SK-N-SH (cell line): ENCODE results near the gene ZNF541. TPM values are rescaled to one million over a fixed set of nuclear protein-coding genes. Genes with fewer than 3 reads are reported as not detected.

ENCODE experiments used
- CTCF ChIA-PET: fragments of 300-600, 350-600 bp; formaldehyde crosslinking; extraction: SDS; loops from one replicate; lab custom pipeline; 2021; lab: Yijun Ruan, JAX
- POLR2A ChIA-PET: fragments of 350-600 bp; sonication (Branson Sonifier 250); formaldehyde crosslinking; extraction: SDS; loops from one replicate; lab custom pipeline; 2020; ENCODE audit warnings: antibody characterized with exemption, inconsistent platforms; lab: Yijun Ruan, JAX
- DNase-seq: peaks from one replicate; pipeline ENCODE4 v3.0.0; 2012
- H2AFZ ChIP-seq: fragments of 200-600 bp; sonication (generic); 2 replicates; pipeline ENCODE4 v1.8.1; 2016; ENCODE audit warnings: antibody characterized with exemption, mild to moderate bottlenecking, low read depth
- H3F3A ChIP-seq: fragments of 200-600 bp; sonication (generic); replicated peaks from 2 replicates; pipeline ENCODE3; 2016; ENCODE audit warnings: antibody characterized with exemption, mild to moderate bottlenecking; ENCODE audit not compliant: insufficient read depth
- H3K27ac ChIP-seq, 2 experiments: fragments of 200-500 bp in 1 of 2; fragments of 200-600 bp in 1 of 2; sonication (Bioruptor generic) in 1 of 2; sonication (generic), shearing (Covaris generic) in 1 of 2; 2 replicates each; pipeline versions ENCODE4 v1.5.1 to v1.6.1; 2014 to 2016; ENCODE audit warnings: low read depth in 2 of 2, inconsistent platforms in 1 of 2, low read length in 1 of 2, mild to moderate bottlenecking in 1 of 2, mixed read lengths in 1 of 2
- H3K27me3 ChIP-seq: fragments of 200-600 bp; sonication (generic), shearing (Covaris generic); 2 replicates; pipeline ENCODE4 v1.6.1; 2016; ENCODE audit warnings: mixed run types; ENCODE audit not compliant: insufficient read depth
- H3K36me3 ChIP-seq, 2 experiments: fragments of 200-500 bp in 1 of 2; fragments of 200-600 bp in 1 of 2; sonication (Bioruptor generic) in 1 of 2; sonication (generic) in 1 of 2; replicated peaks in 1 of 2; 2 replicates each; pipeline versions ENCODE3 to v1.5.1; 2014 to 2016; ENCODE audit warnings: low read length in 1 of 2, mild to moderate bottlenecking in 1 of 2; ENCODE audit not compliant: insufficient read depth in 2 of 2, control insufficient read depth in 1 of 2
- H3K4me1 ChIP-seq, 2 experiments: fragments of 200-500 bp in 1 of 2; fragments of 200-600 bp in 1 of 2; sonication (Bioruptor generic) in 1 of 2; sonication (generic), shearing (Covaris generic) in 1 of 2; 2 replicates each; pipeline versions ENCODE4 v1.5.1 to v1.6.1; 2014 to 2016; ENCODE audit warnings: low read depth in 1 of 2, low read length in 1 of 2, mixed run types in 1 of 2; ENCODE audit not compliant: insufficient read depth in 2 of 2, control insufficient read depth in 1 of 2
- H3K4me2 ChIP-seq: fragments of 200-600 bp; sonication (generic), shearing (Covaris generic); 2 replicates; pipeline ENCODE4 v1.6.1; 2017; ENCODE audit warnings: mixed run types
- H3K4me3 ChIP-seq, 2 experiments: fragments of 200-500 bp in 1 of 2; fragments of 200-600 bp in 1 of 2; sonication (Bioruptor generic) in 1 of 2; sonication (generic), shearing (Covaris generic) in 1 of 2; 2 replicates each; pipeline versions ENCODE4 v1.5.1 to v1.8.1; 2014 to 2016; ENCODE audit warnings: low read depth in 2 of 2, inconsistent platforms in 1 of 2, low read length in 1 of 2, mild to moderate bottlenecking in 1 of 2, mixed read lengths in 1 of 2, moderate library complexity in 1 of 2
- H3K79me2 ChIP-seq: fragments of 200-600 bp; sonication (generic); 2 replicates; pipeline ENCODE4 v1.8.1; 2017; ENCODE audit warnings: mild to moderate bottlenecking; ENCODE audit not compliant: insufficient read depth
- H3K9ac ChIP-seq: fragments of 200-600 bp; sonication (generic); 2 replicates; pipeline ENCODE4 v1.6.1; 2017; ENCODE audit warnings: mixed run types
- H3K9me2 ChIP-seq: fragments of 200-600 bp; sonication (generic); 2 replicates; pipeline ENCODE4 v1.6.1; 2017; ENCODE audit warnings: mixed run types
- H3K9me3 ChIP-seq: fragments of 200-600 bp; sonication (generic); 2 replicates; pipeline ENCODE4 v1.6.1; 2017; ENCODE audit warnings: mixed run types, mild to moderate bottlenecking, moderate library complexity
- H4K20me1 ChIP-seq: fragments of 200-600 bp; sonication (generic); 2 replicates; pipeline ENCODE4 v1.6.1; 2017; ENCODE audit warnings: mild to moderate bottlenecking, mixed run types; ENCODE audit not compliant: insufficient read depth
- ELF1 ChIP-seq: IDR thresholded peaks from 2 replicates; pipeline ENCODE4 v1.4.0; 2012
- EZH2phosphoT487 ChIP-seq: fragments of 200-600 bp; sonication (generic); IDR thresholded peaks from 2 replicates; pipeline ENCODE4 v1.6.1; 2017; ENCODE audit warnings: low read depth, mixed run types, mild to moderate bottlenecking, antibody characterized with exemption, moderate library complexity, borderline replicate concordance
- FOXJ3 ChIP-seq: sonication (generic); formaldehyde crosslinking; IDR thresholded peaks from 2 replicates; pipeline ENCODE4 v1.5.1; 2020; ENCODE audit warnings: mild to moderate bottlenecking, missing genetic modification reagents
- GATA2 ChIP-seq: sonication (generic); formaldehyde crosslinking; IDR thresholded peaks from 2 replicates; pipeline ENCODE4 v1.5.0; 2020; ENCODE audit warnings: mild to moderate bottlenecking, missing genetic modification reagents
- JUND ChIP-seq: IDR thresholded peaks from 2 replicates; pipeline ENCODE4 v1.4.0; 2012
- MEF2A ChIP-seq: IDR thresholded peaks from 2 replicates; pipeline ENCODE4 v1.4.0; 2012; ENCODE audit warnings: low read depth, borderline replicate concordance
- NFIC ChIP-seq: IDR thresholded peaks from 2 replicates; pipeline ENCODE4 v1.4.0; 2012; ENCODE audit warnings: borderline replicate concordance
- NRF1 ChIP-seq: IDR thresholded peaks from 2 replicates; pipeline ENCODE4 v1.6.1; 2012; ENCODE audit warnings: low read depth, mild to moderate bottlenecking, low read length
- RAD21 ChIP-seq: IDR thresholded peaks from 2 replicates; pipeline ENCODE4 v1.6.1; 2012; ENCODE audit warnings: mild to moderate bottlenecking, low read length
- RCOR1 ChIP-seq: fragments of 150-350 bp; IDR thresholded peaks from 2 replicates; pipeline ENCODE4 v1.6.1; 2017; ENCODE audit warnings: antibody characterized with exemption, low read length
- RXRA ChIP-seq: IDR thresholded peaks from 2 replicates; pipeline ENCODE4 v1.4.0; 2012; ENCODE audit warnings: low read depth, mild to moderate bottlenecking, borderline replicate concordance
- SIN3A ChIP-seq: IDR thresholded peaks from 2 replicates; pipeline ENCODE4 v1.6.1; 2012; ENCODE audit warnings: low read depth, mild to moderate bottlenecking, low read length, moderate library complexity, borderline replicate concordance
- TAF1 ChIP-seq: IDR thresholded peaks from 2 replicates; pipeline ENCODE4 v1.6.1; 2012; ENCODE audit warnings: low read depth, mild to moderate bottlenecking, low read length, moderate library complexity, borderline replicate concordance
- TEAD4 ChIP-seq: IDR thresholded peaks from 2 replicates; pipeline ENCODE4 v1.4.0; 2012; ENCODE audit warnings: mild to moderate bottlenecking, borderline replicate concordance; ENCODE audit not compliant: insufficient read depth
- YY1 ChIP-seq: IDR thresholded peaks from 2 replicates; pipeline ENCODE4 v1.4.0; 2012; ENCODE audit warnings: low read depth, mild to moderate bottlenecking
- WGBS: methylation state at CpG from one replicate; pipeline ENCODE4 v1.1.6; 2017; ENCODE audit warnings: low lambda C conversion rate; 5-methylcytosine and 5-hydroxymethylcytosine counted together
- polyA plus RNA-seq, 3 experiments: library from polyadenylated mRNA; depleted of rRNA; stranded (reverse); fragments of >200 nt; gene quantifications; 2 replicates each; pipeline ENCODE4 v1.2.3, GENCODE V29; 2012
- TF ChIP-seq, protein P1 (sequence below): fragments of 150-350 bp; IDR thresholded peaks from 2 replicates; pipeline ENCODE4 v1.6.1; 2016; ENCODE audit warnings: mild to moderate bottlenecking, low read depth, low read length
- TF ChIP-seq, protein P2 (sequence below): IDR thresholded peaks from 2 replicates; pipeline ENCODE4 v1.4.0; 2012; ENCODE audit warnings: low read depth
- TF ChIP-seq, protein P3 (sequence below): IDR thresholded peaks from 2 replicates; pipeline ENCODE4 v1.4.0; 2012; ENCODE audit warnings: low read depth, borderline replicate concordance
- TF ChIP-seq, protein P4 (sequence below): fragments of 150-350 bp; IDR thresholded peaks from 2 replicates; pipeline ENCODE4 v1.6.1; 2017; ENCODE audit warnings: antibody characterized with exemption, low read length, low read depth, borderline replicate concordance

ZNF541 gene
- polyA plus RNA-seq, 1 of the 3 experiments (the other 2 are of a cell fraction) = 0.08 TPM

DNA sequence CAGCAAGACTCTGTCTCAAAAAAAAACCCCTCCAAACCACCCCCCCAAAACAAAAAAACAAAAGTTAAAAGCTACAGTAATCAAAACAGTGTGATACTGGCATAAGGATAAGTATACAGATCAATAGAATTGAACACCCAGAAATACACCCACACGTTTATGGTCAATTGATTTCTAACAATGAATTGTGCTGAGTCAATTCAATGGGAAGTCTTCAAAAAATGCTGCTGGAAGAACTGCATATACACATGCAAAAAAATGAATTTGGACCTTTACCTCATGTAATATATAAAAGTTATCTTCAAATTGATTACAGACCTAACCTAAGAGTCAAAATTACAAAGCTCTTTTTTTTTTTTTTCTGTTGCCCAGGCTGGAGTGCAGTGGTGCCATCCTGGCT, 38.3 kb downstream of the ZNF541 start:
- DNase-seq = no peak
- H3K9me3 ChIP-seq = no peaks in the 10 kb centered on the region
- H3K4me1 ChIP-seq = peaks cover 0 to 6% of the 10 kb centered on the region in 2 experiments; a peak in 1 of 4 replicates
- H3K4me2 ChIP-seq = no peak overlapping the region
- 42% methylated on average over 1 of the region's 1 CpG for WGBS
- H3K79me2 ChIP-seq = no peaks in the 10 kb centered on the region
- CTCF ChIA-PET = interaction anchor here (0.9 to 3.2 kb wide), 5 partner anchors 16 to 164 kb away, joined by 3 to 16 read pairs (median 3); partner anchors contain the start of gene NAPA
- no peak overlapping the region for H3K4me3 ChIP-seq
- H3K9me2 ChIP-seq = no peaks in the 10 kb centered on the region
- H3K27ac ChIP-seq = no peak overlapping the region
- POLR2A ChIA-PET = no interaction called here
- H3K27me3 ChIP-seq = no peaks in the 10 kb centered on the region
- no peak overlapping the region for H3K9ac ChIP-seq
- H3K36me3 ChIP-seq = no peaks in the 10 kb centered on the region
- H3F3A ChIP-seq = no peaks in the 10 kb centered on the region
- TF ChIP-seq NRF1 (no peak), FOXJ3 (CRISPR knock-in tag) (no peak), TAF1 (no peak), EZH2phosphoT487 (no peak), RCOR1 (no peak), NFIC (no peak), SIN3A (no peak), GATA2 (CRISPR knock-in tag) (no peak), ELF1 (no peak)
- TF ChIP-seq, protein P1, sequence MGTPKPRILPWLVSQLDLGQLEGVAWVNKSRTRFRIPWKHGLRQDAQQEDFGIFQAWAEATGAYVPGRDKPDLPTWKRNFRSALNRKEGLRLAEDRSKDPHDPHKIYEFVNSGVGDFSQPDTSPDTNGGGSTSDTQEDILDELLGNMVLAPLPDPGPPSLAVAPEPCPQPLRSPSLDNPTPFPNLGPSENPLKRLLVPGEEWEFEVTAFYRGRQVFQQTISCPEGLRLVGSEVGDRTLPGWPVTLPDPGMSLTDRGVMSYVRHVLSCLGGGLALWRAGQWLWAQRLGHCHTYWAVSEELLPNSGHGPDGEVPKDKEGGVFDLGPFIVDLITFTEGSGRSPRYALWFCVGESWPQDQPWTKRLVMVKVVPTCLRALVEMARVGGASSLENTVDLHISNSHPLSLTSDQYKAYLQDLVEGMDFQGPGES = no peak
- TF ChIP-seq, protein P2, sequence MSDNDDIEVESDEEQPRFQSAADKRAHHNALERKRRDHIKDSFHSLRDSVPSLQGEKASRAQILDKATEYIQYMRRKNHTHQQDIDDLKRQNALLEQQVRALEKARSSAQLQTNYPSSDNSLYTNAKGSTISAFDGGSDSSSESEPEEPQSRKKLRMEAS = no peak
- no peaks in the 10 kb centered on the region for H4K20me1 ChIP-seq
- no peak overlapping the region for H2AFZ ChIP-seq

DNA sequence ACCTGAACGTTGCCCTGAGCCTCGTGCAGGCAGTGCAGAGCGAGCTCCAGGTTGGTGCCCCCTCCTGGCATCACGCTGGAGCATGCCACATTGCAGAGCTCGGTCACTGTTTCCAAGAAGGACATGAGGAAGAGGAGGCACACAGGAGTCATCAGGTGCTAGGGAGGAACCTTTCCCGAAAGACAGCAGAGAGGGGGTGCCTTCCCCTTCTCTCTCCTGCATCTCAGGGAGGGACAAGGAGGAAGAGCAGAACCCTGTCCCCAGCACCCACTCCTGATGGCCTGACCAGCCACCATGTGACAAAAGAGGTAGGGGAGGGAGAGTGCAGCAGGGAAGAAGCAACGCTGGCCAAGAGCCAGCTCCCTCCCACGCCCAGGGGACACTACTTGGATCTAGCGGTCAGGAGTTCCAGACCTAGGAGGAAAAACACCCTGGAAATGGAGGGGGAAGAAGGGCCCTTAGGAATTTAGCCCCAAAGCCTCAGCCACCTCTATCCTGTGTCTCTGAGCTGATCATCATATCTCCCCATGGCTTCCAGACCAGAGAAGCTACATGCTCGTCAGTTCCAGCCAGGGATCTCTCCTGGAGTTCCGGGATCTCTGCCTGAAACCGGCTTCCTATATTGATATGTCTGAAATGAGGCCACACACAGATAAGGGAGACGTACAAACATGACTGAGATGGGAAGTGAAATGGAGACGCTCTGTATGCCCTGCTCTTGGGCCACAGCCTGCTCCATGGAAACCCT, 41.1 kb downstream of the ZNF541 start:
- no peaks in the 10 kb centered on the region for H4K20me1 ChIP-seq
- H3K27ac ChIP-seq = no peak overlapping the region
- H3K79me2 ChIP-seq = no peaks in the 10 kb centered on the region
- H3K9me3 ChIP-seq = no peaks in the 10 kb centered on the region
- no peak for DNase-seq
- no peak overlapping the region for H3K4me2 ChIP-seq
- CTCF ChIA-PET = interaction anchor here (1.0 to 4.6 kb wide), 5 partner anchors 9 to 226 kb away, joined by 3 to 23 read pairs (median 3); partner anchors contain the start of gene NAPA
- POLR2A ChIA-PET = interaction anchor here (0.6 kb wide), 1 partner anchor 16 kb away, joined by 6 read pairs; no protein-coding TSS in a partner anchor
- H3K9me2 ChIP-seq = no peaks in the 10 kb centered on the region
- no peak overlapping the region for H3K9ac ChIP-seq
- H3K27me3 ChIP-seq = no peaks in the 10 kb centered on the region
- 55% methylated on average over 10 of the region's 14 CpGs for WGBS
- no peak overlapping the region for H3K4me3 ChIP-seq
- no peaks in the 10 kb centered on the region for H3K36me3 ChIP-seq
- H3K4me1 ChIP-seq = peaks cover 0 to 4% of the 10 kb centered on the region in 2 experiments; a peak in 1 of 4 replicates
- no peaks in the 10 kb centered on the region for H3F3A ChIP-seq
- no peak overlapping the region for H2AFZ ChIP-seq
- TF ChIP-seq JUND = no peak
- TF ChIP-seq, protein P3, sequence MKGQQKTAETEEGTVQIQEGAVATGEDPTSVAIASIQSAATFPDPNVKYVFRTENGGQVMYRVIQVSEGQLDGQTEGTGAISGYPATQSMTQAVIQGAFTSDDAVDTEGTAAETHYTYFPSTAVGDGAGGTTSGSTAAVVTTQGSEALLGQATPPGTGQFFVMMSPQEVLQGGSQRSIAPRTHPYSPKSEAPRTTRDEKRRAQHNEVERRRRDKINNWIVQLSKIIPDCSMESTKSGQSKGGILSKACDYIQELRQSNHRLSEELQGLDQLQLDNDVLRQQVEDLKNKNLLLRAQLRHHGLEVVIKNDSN = no peak
- TF ChIP-seq RAD21 = no peak
- TF ChIP-seq GATA2 (CRISPR knock-in tag) = no peak
- TF ChIP-seq YY1 = no peak
- TF ChIP-seq, protein P4, sequence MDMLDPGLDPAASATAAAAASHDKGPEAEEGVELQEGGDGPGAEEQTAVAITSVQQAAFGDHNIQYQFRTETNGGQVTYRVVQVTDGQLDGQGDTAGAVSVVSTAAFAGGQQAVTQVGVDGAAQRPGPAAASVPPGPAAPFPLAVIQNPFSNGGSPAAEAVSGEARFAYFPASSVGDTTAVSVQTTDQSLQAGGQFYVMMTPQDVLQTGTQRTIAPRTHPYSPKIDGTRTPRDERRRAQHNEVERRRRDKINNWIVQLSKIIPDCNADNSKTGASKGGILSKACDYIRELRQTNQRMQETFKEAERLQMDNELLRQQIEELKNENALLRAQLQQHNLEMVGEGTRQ = no peak
- no peak for TF ChIP-seq TEAD4
- no peak for TF ChIP-seq RXRA
- no peak for TF ChIP-seq MEF2A
